IPS-NIHi7 (cell line): ENCODE results near the gene PCDHGB7.
"Not testable (repeated sequence)": the region's sequence is repeated elsewhere in the genome, so short reads cannot be mapped to it uniquely, and the experiment has no call there.

Source experiments
- DNase-seq: peaks from one replicate; pipeline ENCODE4 v3.0.0; 2012; ENCODE audit warnings: mixed read lengths; ENCODE audit errors: extremely low spot score

Gene PCDHGB7

DNA sequence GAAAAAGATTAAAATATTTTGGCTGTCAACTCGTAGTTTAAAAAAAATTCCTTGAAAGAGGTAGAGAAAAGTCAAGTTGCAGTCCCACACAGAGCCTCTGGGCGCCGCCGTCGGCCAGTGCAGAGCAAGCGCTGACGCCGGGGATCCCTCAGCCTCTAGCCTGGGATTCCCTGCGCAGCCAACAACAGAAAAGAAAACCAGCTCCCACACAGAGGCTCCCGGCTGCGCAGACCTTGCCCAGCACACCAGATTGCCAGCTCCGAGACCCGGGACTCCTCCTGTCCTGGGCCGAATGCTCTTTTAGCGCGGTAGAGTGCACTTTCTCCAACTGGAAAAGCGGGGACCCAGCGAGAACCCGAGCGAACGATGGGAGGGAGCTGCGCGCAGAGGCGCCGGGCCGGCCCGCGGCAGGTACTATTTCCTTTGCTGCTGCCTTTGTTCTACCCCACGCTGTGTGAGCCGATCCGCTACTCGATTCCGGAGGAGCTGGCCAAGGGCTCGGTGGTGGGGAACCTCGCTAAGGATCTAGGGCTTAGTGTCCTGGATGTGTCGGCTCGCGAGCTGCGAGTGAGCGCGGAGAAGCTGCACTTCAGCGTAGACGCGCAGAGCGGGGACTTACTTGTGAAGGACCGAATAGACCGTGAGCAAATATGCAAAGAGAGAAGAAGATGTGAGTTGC lies at the start of gene PCDHGB7:
Gene PCDHGB7, plus strand, starts transcription at position 184 of the 679 bp plus-strand sequence. Its CDS starts 183 bp downstream, at position 367.
- peak; percentile 80 for DNase-seq

DNA sequence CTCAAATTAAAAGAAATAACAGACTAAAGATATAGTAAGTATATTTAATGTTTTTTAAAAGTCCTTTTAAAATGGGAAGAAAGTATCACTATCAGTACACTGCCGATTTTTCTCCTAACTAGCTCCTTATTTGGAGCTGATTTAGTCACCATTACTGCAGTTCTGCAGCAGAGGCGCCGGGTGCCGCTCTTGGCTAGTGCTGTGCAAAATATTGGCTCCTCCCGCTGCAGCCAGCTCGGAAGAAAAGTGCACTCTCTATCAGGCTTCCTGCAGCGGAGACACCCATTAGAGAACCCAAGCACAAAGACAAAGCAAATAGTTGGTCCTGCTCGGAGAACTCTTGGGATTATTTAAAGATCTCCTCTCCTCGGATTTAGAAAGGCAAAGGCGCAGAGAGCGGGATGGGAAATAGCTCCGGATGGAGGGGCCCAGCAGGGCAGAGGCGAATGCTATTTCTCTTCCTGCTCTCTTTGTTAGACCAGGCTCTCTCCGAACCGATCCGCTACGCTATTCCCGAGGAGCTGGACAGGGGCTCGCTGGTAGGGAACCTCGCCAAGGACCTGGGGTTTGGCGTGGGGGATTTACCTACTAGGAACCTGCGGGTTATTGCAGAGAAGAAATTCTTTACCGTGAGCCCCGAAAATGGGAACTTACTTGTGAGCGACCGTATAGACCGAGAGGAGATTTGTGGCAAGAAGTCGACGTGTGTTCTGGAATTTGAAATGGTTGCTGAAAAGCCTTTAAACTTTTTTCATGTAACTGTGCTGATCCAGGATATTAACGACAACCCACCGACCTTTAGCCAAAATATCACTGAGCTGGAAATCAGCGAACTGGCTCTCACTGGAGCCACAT lies 47.3 kb upstream of the PCDHGB7 start, which contains the start of gene PCDHGB3:
Gene PCDHGB3, plus strand, starts transcription at position 249 of the 855 bp plus-strand sequence. Its CDS starts 153 bp downstream, at position 402.
- DNase-seq: no peak

GRCh38 chr5:141371572-141372475 lies 45.7 kb upstream of the PCDHGB7 start:
- no peak for DNase-seq

GRCh38 chr5:141373673-141374317 lies 43.7 kb upstream of the PCDHGB7 start, which contains the start of gene PCDHGA6:
Gene PCDHGA6 (plus strand): TSS chr5:141373891. CDS start chr5:141374084, 193 bp downstream.
- no peak for DNase-seq

DNA sequence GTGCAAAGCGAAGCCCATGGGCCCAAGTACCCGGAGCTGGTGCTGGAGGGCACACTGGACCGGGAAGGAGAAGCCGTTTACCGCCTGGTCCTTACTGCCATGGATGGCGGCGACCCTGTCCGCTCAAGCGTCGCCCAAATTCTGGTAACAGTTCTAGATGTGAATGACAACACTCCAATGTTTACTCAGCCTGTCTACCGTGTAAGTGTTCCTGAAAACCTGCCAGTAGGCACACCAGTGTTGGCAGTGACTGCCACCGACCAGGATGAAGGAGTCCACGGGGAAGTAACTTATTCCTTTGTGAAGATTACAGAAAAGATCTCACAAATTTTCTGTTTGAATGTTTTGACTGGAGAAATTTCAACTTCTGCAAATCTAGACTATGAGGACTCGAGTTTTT lies 42.9 kb upstream of the PCDHGB7 start:
- no peak for DNase-seq

- DNase-seq: not testable (repeated sequence)
These were observed 41.9 kb upstream of the PCDHGB7 start for GRCh38 chr5:141375444-141376155.

DNA sequence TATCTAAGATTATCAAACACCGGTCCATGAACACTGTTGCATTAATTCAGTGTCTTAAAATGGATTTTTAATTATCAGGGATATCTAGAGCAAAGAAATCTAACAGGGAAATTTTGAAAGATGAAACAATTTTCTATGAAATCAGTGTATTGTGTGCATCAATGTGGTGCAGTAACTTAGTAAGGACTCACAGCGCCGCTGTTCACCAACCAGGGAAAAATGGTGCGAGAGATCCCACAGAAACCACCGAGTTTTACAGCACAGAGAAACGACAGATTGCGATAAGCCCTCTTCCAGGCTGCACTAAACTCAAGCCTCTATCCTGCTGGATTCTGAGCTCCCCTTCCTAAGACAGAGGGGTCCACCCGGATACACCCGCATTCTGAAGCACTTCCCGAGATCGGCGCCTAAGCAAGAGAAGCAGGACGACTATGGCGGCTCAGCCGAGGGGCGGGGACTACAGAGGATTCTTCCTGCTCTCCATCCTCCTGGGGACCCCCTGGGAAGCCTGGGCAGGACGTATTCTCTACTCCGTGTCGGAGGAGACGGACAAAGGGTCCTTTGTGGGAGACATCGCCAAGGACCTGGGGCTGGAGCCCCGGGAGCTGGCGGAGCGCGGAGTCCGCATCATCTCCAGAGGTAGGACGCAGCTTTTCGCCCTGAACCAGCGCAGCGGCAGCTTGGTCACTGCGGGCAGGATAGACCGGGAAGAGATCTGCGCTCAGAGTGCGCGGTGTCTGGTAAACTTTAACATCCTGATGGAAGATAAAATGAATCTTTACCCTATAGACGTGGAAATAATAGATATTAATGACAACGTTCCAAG lies 34.8 kb upstream of the PCDHGB7 start, which contains the start of gene PCDHGA7:
Gene PCDHGA7, plus strand, starts transcription at position 274 of the 826 bp plus-strand sequence. Its CDS starts 158 bp downstream, at position 432.
- no peak for DNase-seq

DNA sequence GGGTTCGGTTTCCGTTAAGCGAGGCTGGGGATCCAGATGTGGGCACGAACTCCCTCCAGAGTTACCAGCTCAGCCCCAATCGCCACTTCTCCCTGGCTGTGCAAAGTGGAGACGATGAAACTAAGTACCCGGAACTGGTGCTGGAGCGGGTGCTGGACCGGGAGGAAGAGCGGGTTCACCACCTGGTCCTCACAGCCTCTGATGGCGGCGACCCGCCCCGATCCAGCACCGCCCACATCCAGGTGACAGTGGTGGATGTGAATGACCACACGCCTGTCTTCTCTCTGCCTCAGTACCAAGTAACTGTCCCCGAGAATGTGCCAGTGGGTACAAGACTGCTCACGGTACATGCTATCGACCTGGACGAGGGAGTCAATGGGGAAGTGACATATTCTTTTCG lies 34.1 kb upstream of the PCDHGB7 start:
- no peak for DNase-seq

DNA sequence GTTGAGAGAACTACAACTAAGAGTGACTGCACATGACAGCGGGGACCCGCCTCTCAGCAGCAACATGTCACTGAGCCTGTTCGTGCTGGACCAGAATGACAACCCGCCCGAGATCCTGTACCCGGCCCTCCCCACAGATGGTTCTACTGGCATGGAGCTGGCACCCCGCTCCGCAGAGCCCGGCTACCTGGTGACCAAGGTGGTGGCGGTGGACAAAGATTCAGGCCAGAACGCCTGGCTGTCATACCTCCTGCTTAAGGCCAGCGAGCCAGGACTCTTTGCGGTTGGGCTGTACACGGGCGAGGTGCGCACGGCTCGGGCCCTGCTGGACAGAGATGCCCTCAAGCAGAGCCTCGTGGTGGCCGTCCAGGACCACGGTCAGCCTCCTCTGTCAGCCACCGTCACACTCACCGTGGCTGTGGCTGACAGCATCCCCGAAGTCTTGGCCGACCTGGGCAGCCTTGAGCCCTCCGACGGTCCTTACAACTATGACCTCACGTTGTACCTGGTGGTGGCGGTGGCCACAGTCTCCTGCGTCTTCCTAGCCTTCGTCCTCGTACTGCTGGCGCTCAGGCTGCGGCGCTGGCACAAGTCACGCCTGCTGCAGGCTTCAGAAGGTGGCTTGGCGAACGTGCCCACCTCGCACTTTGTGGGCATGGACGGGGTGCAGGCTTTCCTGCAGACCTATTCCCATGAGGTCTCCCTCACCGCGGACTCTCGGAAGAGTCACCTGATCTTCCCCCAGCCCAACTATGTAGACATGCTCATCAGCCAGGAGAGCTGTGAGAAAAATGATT lies 32.8 kb upstream of the PCDHGB7 start:
- no peak for DNase-seq

DNA sequence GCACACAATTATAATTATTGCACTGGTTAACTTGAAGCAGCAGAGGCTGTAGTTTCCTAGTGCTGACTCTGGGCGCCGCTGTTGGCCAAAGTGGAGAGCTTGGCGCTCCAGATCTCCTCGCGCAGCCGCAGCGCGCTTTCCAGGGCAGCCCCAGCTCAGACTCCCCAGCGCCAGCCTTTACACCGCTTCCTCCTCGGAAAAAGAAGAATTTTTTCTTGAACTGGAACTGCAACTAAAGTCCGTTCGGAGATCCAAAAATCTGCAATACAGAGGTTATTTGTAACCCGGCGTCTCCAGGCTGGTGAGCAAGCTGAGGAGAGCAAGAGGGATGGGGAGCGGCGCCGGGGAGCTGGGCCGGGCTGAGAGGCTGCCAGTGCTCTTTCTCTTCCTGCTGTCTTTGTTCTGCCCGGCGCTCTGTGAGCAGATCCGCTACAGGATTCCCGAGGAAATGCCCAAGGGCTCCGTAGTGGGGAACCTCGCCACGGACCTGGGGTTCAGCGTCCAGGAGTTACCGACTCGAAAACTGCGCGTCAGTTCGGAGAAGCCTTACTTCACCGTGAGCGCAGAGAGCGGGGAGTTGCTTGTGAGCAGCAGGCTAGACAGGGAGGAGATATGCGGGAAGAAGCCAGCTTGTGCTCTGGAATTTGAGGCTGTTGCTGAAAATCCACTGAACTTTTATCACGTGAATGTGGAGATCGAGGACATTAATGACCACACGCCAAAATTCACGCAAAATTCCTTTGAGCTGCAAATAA lies 29.7 kb upstream of the PCDHGB7 start, which contains the start of gene PCDHGB4:
Gene PCDHGB4, plus strand, starts transcription at position 142 of the 755 bp plus-strand sequence. Its CDS starts 187 bp downstream, at position 329.
- DNase-seq: peak; percentile 58

DNA sequence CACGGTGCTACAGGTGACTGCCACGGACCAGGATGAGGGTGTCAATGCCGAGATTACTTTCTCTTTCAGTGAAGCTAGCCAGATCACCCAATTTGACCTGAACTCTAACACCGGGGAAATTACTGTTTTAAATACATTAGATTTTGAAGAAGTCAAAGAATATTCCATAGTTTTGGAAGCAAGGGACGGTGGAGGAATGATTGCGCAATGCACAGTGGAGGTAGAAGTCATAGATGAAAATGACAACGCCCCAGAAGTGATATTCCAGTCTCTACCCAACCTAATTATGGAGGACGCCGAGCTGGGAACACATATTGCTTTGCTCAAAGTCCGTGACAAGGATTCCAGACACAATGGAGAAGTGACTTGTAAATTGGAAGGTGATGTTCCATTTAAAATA lies 28.8 kb upstream of the PCDHGB7 start:
- DNase-seq: no peak

DNA sequence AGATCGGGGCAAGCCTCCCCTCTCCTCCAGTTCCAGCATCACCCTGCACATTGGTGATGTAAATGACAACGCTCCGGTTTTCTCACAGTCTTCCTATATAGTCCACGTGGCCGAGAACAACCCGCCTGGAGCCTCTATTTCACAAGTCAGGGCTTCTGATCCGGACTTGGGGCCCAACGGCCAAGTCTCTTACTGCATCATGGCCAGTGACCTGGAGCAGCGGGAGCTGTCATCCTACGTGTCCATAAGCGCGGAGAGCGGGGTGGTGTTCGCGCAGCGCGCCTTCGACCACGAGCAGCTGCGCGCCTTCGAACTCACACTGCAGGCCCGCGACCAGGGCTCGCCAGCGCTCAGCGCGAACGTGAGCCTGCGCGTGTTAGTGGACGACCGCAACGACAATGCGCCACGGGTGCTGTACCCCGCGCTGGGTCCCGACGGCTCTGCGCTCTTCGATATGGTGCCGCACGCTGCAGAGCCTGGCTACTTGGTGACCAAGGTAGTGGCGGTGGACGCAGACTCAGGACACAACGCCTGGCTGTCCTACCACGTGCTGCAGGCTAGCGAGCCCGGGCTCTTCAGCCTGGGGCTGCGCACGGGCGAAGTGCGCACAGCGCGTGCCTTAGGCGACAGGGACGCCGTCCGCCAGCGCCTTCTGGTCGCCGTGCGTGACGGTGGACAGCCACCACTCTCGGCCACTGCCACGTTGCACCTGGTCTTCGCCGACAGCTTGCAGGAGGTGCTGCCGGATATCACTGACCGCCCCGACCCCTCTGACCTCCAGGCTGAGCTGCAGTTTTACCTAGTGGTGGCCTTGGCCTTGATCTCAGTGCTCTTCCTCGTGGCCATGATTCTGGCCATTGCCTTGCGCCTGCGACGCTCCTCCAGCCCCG lies 28.1 kb upstream of the PCDHGB7 start:
- no peak for DNase-seq

DNA sequence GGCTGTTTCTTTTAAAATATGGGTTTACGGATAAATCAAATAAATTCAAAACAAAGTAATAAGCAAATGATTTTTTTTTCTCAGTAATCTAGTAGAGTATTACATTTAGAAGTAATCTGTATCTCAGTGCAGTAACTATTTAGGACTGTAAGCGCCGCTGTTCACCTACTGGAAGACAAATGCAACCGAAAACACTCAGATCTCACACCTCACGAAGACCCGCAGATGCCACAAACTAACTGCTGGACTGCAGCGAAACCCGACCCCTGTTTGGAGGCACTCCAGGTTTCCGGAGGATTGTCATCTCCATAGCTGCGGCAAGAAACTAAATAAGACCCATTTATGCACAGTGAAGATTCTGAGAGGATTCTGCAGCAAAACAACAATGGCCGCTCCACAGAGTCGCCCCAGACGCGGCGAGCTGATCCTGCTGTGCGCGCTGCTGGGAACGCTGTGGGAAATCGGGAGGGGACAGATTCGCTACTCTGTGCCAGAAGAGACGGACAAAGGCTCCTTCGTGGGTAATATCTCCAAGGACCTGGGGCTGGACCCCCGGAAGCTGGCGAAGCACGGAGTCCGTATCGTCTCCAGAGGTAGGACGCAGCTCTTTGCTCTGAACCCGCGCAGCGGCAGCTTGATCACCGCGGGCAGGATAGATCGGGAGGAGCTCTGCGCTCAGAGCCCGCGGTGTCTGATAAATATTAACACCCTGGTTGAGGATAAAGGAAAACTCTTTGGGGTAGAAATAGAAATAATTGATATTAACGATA lies 24.9 kb upstream of the PCDHGB7 start, which contains the start of gene PCDHGA8:
Gene PCDHGA8, plus strand, starts transcription at position 205 of the 770 bp plus-strand sequence. Its CDS starts 181 bp downstream, at position 386.
- DNase-seq: no peak

GRCh38 chr5:141393267-141393666 lies 24.2 kb upstream of the PCDHGB7 start:
- no peak for DNase-seq

- not testable (repeated sequence) for DNase-seq
These were observed 22.9 kb upstream of the PCDHGB7 start for GRCh38 chr5:141394401-141395187.
